Glutamatergic neuron (in vitro differentiated cells): ENCODE data around the gene PTK7. TPM values are rescaled to one million over a fixed set of nuclear protein-coding genes. Genes with fewer than 3 reads are reported as not detected.

Experiments
- DNase-seq: peaks from one replicate; pipeline ENCODE4 v3.0.0; 2022
- H3K27ac Mint-ChIP-seq: one replicate; pipeline ENCODE4 v1.8.0; 2020; ENCODE audit warnings: mild to moderate bottlenecking, mixed read lengths, inconsistent platforms; ENCODE audit not compliant: unreplicated experiment
- H3K27me3 Mint-ChIP-seq: one replicate; pipeline ENCODE4 v1.8.0; 2020; ENCODE audit warnings: mild to moderate bottlenecking, moderate library complexity, mixed read lengths, inconsistent platforms; ENCODE audit not compliant: unreplicated experiment
- H3K36me3 Mint-ChIP-seq: one replicate; pipeline ENCODE4 v1.8.0; 2020; ENCODE audit warnings: mild to moderate bottlenecking, mixed read lengths, inconsistent platforms; ENCODE audit not compliant: unreplicated experiment
- H3K4me1 Mint-ChIP-seq: one replicate; pipeline ENCODE4 v1.8.0; 2020; ENCODE audit warnings: mild to moderate bottlenecking, low read depth, mixed read lengths, inconsistent platforms; ENCODE audit not compliant: unreplicated experiment
- H3K4me3 Mint-ChIP-seq: one replicate; pipeline ENCODE4 v1.8.0; 2020; ENCODE audit warnings: mild to moderate bottlenecking, mixed read lengths, inconsistent platforms; ENCODE audit not compliant: unreplicated experiment
- H3K9me3 Mint-ChIP-seq: one replicate; pipeline ENCODE4 v1.8.0; 2020; ENCODE audit warnings: mild to moderate bottlenecking, moderate library complexity, mixed read lengths, inconsistent platforms; ENCODE audit not compliant: unreplicated experiment
- total RNA-seq: library from RNA; stranded (reverse); fragmentation: NEBNext Ultra II Directional; extraction: Animal tissue kit (Norgen Biotek cat#: 25700); gene quantifications from one replicate; pipeline ENCODE4 v1.2.1, GENCODE V29; 2021; ENCODE audit not compliant: unreplicated experiment
- TF ChIP-seq, protein P1 (sequence below): fragments of 200-600 bp; sonication (generic); IDR thresholded peaks from one replicate; pipeline ENCODE4 v1.5.0; 2021; ENCODE audit not compliant: partially characterized antibody, unreplicated experiment

The PTK7 gene
- total RNA-seq, 1 donor from 2014 or later: 166 TPM

GRCh38 chr6:43172104-43173007 is 96.2 kb downstream of the PTK7 start:
- H3K27ac Mint-ChIP-seq: peak overlapping the region; percentile 77

DNA sequence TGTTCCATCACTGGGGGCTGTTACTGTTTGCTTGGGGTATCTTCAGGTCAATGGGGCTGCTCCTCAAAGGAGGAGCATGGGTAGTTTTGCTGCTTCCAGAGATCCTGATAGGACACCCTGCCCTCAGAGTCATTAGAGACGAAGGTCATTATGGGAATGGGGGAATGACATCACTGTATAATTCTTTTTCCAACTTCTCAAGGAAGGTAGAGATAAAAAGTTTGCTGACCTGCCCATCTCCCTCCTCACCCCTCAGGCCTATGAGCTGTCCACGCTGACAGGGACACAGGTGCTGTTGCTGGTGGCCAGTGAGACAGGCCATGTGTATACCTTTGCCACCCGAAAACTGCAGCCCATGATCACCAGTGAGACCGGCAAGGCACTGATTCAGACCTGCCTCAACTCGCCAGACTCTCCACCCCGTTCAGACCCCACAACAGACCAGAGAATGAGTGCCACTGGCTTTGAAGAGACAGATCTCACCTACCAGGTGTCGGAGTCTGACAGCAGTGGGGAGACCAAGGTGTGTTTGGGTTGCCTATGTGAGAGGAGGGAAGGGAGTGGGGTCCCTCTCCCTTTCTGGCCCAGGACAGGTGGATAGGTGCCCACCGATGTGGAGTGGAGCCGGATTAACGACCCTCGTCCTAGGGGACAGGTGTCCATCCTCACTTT is 97.6 kb downstream of the PTK7 start:
- peak overlapping the region; percentile 100 for H3K4me3 Mint-ChIP-seq
- no peaks in the 10 kb centered on the region for H3K36me3 Mint-ChIP-seq
- H3K27me3 Mint-ChIP-seq: peaks cover 19% of the 10 kb centered on the region
- peaks cover 26% of the 10 kb centered on the region for H3K4me1 Mint-ChIP-seq
- peaks cover 16% of the 10 kb centered on the region for H3K9me3 Mint-ChIP-seq
- TF ChIP-seq, protein P1, sequence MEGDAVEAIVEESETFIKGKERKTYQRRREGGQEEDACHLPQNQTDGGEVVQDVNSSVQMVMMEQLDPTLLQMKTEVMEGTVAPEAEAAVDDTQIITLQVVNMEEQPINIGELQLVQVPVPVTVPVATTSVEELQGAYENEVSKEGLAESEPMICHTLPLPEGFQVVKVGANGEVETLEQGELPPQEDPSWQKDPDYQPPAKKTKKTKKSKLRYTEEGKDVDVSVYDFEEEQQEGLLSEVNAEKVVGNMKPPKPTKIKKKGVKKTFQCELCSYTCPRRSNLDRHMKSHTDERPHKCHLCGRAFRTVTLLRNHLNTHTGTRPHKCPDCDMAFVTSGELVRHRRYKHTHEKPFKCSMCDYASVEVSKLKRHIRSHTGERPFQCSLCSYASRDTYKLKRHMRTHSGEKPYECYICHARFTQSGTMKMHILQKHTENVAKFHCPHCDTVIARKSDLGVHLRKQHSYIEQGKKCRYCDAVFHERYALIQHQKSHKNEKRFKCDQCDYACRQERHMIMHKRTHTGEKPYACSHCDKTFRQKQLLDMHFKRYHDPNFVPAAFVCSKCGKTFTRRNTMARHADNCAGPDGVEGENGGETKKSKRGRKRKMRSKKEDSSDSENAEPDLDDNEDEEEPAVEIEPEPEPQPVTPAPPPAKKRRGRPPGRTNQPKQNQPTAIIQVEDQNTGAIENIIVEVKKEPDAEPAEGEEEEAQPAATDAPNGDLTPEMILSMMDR: no peak
- DNase-seq: no peak
- H3K27ac Mint-ChIP-seq: peak overlapping the region; percentile 66

More at GRCh38 chr6:43172104-43173007, 96.2 kb downstream of the PTK7 start:
- H3K4me1 Mint-ChIP-seq: peaks cover 26% of the 10 kb centered on the region
- TF ChIP-seq, protein P1: no peak
- peak; percentile 67 for DNase-seq
- peaks cover 17% of the 10 kb centered on the region for H3K27me3 Mint-ChIP-seq
- H3K36me3 Mint-ChIP-seq: no peaks in the 10 kb centered on the region
- H3K9me3 Mint-ChIP-seq: peaks cover 16% of the 10 kb centered on the region
- peak overlapping the region; percentile 100 for H3K4me3 Mint-ChIP-seq

- peak; percentile 90 for DNase-seq
- peak overlapping the region; percentile 100 for H3K4me3 Mint-ChIP-seq
- peaks cover 26% of the 10 kb centered on the region for H3K4me1 Mint-ChIP-seq
- TF ChIP-seq, protein P1: no peak
- peaks cover 16% of the 10 kb centered on the region for H3K9me3 Mint-ChIP-seq
- peaks cover 19% of the 10 kb centered on the region for H3K27me3 Mint-ChIP-seq
- no peaks in the 10 kb centered on the region for H3K36me3 Mint-ChIP-seq
- H3K27ac Mint-ChIP-seq: peak overlapping the region; percentile 66
Observed at GRCh38 chr6:43174263-43175112, 98.4 kb downstream of the PTK7 start.

GRCh38 chr6:43175676-43176422 is 99.7 kb downstream of the PTK7 start:
- H3K4me3 Mint-ChIP-seq: peak overlapping the region; percentile 6
- H3K27me3 Mint-ChIP-seq: peaks cover 12% of the 10 kb centered on the region
- H3K4me1 Mint-ChIP-seq: peaks cover 22% of the 10 kb centered on the region
- peaks cover 11% of the 10 kb centered on the region for H3K9me3 Mint-ChIP-seq
- TF ChIP-seq, protein P1: no peak
- H3K36me3 Mint-ChIP-seq: no peaks in the 10 kb centered on the region
- no peak for DNase-seq
- peak overlapping the region; percentile 20 for H3K27ac Mint-ChIP-seq
